ENCODE measurements around the gene CDON.

The CDON gene

DNA sequence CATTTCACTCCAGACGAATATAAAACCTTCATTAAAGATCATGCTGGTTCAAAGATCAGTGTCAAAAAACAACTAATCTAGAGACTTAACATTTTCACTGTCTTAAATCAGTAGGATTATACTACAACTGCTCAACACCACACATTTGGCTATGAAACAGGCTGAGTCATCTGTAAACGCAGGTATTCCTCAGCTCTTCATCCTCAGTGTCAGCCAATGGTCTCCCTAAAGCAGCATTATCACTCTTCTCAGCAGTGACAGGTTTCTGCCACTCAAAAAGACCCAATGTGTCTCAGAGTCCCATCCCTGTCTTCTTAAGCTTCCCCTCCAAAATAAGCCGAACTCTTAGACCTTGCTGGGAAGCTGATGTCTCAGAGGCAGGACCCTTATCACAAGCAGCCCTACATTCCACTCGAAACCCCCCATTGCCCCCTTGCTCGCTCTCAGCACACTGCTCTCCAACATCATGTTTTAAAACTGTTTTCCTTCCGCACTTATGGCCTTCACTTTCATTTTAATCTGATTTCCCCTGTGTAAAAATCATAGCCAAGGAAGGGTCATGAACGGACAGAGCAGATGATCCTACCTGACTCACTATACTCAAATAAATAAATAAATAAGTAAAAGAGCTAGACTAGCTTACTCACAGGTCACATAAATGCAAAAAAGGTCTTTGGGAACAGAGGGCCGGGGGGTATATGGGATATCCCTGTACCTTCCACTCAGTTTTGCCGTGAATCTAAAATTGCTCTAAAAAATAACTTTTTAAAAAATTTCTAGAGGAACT lies 23.0 kb downstream of the CDON start:
- TF ChIP-seq GABPA (IDR thresholded peaks at IDR 0.05; ENCODE audit: low read depth) (no peak), CTCF (IDR thresholded peaks at IDR 0.05; ENCODE audit: insufficient read depth, low read length) (no peak), POLR2AphosphoS5 (IDR thresholded peaks at IDR 0.05; ENCODE audit: low read depth) (no peak), SPI1 (IDR thresholded peaks at IDR 0.05; ENCODE audit: borderline replicate concordance, low read depth) (no peak)
- TF ChIP-seq, protein P1, sequence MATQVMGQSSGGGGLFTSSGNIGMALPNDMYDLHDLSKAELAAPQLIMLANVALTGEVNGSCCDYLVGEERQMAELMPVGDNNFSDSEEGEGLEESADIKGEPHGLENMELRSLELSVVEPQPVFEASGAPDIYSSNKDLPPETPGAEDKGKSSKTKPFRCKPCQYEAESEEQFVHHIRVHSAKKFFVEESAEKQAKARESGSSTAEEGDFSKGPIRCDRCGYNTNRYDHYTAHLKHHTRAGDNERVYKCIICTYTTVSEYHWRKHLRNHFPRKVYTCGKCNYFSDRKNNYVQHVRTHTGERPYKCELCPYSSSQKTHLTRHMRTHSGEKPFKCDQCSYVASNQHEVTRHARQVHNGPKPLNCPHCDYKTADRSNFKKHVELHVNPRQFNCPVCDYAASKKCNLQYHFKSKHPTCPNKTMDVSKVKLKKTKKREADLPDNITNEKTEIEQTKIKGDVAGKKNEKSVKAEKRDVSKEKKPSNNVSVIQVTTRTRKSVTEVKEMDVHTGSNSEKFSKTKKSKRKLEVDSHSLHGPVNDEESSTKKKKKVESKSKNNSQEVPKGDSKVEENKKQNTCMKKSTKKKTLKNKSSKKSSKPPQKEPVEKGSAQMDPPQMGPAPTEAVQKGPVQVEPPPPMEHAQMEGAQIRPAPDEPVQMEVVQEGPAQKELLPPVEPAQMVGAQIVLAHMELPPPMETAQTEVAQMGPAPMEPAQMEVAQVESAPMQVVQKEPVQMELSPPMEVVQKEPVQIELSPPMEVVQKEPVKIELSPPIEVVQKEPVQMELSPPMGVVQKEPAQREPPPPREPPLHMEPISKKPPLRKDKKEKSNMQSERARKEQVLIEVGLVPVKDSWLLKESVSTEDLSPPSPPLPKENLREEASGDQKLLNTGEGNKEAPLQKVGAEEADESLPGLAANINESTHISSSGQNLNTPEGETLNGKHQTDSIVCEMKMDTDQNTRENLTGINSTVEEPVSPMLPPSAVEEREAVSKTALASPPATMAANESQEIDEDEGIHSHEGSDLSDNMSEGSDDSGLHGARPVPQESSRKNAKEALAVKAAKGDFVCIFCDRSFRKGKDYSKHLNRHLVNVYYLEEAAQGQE (IDR thresholded peaks at IDR 0.05; ENCODE audit: insufficient replicate concordance, low read depth) = no peak
- DNase-seq (ENCODE audit: low read depth in 1 of 2, low spot score in 1 of 2) = no peak
- Histone ChIP-seq H3K27me3 (ENCODE audit: insufficient read depth, poor library complexity, severe bottlenecking) (peaks cover 5% of the 10 kb centered on the region), H3K4me3 (replicated peaks; ENCODE audit: insufficient read depth, low read length) (no peak overlapping the region), H3K27ac (replicated peaks) (no peak overlapping the region)

DNA sequence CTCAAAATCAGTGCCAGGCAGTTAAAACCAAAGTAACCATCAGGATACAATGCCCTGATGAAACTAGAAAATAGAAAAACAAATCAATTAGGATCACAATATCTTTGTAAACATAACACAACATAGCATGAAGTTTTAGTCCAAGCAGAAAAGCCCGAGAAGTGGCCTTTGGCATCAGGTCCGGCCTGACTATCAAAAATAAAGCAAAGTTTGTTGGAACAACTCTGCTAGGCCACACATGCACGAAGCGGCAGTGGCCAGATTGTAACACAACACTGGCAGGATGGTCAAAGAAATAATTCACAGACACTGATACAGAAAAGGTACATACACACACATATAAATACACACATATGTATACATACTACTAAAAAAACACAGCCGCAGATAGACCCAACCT lies 26.9 kb downstream of the CDON start:
- no peak overlapping the region for H3K27ac ChIP-seq (replicated peaks)
- DNase-seq (ENCODE audit: low read depth in 1 of 2, low spot score in 1 of 2) = no peak
- H3K27me3 ChIP-seq (ENCODE audit: insufficient read depth, poor library complexity, severe bottlenecking) = peaks cover 5% of the 10 kb centered on the region
- H3K4me3 ChIP-seq (replicated peaks; ENCODE audit: insufficient read depth, low read length) = no peak overlapping the region
- TF ChIP-seq CTCF (IDR thresholded peaks at IDR 0.05; ENCODE audit: insufficient read depth, low read length) = no peak
- TF ChIP-seq GABPA (IDR thresholded peaks at IDR 0.05; ENCODE audit: low read depth) = no peak

DNA sequence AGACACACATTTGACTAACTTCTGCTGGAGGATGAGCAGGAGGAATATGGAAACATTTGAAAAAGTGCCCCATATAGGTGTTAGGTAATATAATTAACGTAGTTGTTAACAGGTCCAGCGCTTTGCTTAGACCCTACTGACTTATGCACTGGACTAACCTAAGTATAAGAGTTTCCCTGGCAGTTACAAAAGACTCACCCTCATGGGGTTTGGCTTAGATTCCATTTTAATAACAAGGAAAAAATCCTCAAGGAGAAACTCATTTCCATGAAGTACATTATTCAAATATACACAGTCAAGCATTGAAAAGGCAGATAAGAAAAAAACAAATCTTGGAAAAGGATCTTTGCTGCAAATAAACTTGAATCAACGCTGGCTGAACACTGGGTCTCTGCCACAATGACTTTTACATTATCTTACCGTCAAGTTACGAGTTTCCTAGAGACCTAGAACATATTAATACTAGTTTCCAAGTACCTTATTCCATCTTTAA lies 27.7 kb downstream of the CDON start:
- TF ChIP-seq GABPA (IDR thresholded peaks at IDR 0.05; ENCODE audit: low read depth) = no peak
- TF ChIP-seq, protein P1 (IDR thresholded peaks at IDR 0.05; ENCODE audit: insufficient replicate concordance, low read depth) = no peak
- no peak for DNase-seq (ENCODE audit: low read depth in 1 of 2, low spot score in 1 of 2)
- Histone ChIP-seq H3K4me3 (replicated peaks; ENCODE audit: insufficient read depth, low read length) (no peak overlapping the region), H3K27ac (replicated peaks) (no peak overlapping the region), H3K27me3 (ENCODE audit: insufficient read depth, poor library complexity, severe bottlenecking) (peaks cover 8% of the 10 kb centered on the region)

DNA sequence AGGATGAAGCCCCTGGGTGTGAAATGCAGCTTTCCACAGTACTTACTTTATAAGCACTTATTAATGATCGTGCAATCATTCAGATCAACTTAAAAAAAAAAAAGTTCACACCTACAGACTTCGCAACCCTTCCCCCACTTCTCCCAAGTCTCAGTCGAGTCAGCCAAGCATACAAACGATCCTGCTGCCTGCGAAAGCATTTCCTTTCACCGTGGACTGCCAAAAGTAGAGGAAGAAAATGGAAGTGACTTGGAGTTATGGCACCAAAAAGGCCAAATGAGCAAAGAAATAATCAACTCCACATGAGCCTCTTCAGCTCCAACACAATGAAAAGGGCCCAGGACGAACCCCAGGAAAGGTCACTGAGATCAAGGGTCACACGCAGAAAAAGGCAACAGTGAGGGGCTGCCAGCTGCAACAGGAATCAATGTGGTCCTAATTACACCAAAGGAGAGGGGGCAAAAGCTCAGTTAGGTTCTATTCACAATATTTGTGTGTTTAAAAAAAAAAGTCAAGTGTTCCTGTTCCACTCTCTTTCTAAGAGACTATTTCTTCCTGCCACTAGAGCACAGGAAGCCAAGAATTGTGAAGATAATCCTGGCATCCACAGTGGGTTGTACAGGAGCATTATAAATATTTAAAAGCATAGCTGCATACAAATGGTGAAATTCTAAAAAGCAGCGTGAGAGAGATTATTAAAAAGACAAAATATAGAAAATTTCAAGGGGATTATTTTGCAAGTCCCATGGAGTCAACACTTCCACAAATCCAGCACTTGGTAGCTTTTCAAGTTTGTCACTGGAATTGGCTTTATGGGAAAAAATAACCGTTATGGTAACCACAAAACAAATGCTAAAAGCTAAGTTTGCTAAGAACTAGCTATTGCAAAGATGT lies 28.4 kb downstream of the CDON start:
- Histone ChIP-seq H3K27me3 (ENCODE audit: insufficient read depth, poor library complexity, severe bottlenecking) (peaks cover 10% of the 10 kb centered on the region), H3K4me3 (replicated peaks; ENCODE audit: insufficient read depth, low read length) (no peak overlapping the region), H3K27ac (replicated peaks) (no peak overlapping the region)
- DNase-seq (ENCODE audit: low read depth in 1 of 2, low spot score in 1 of 2) = no peak
- TF ChIP-seq SPI1 (IDR thresholded peaks at IDR 0.05; ENCODE audit: borderline replicate concordance, low read depth) (no peak), CTCF (IDR thresholded peaks at IDR 0.05; ENCODE audit: insufficient read depth, low read length) (no peak), POLR2AphosphoS5 (IDR thresholded peaks at IDR 0.05; ENCODE audit: low read depth) (no peak), GABPA (IDR thresholded peaks at IDR 0.05; ENCODE audit: low read depth) (no peak)
- TF ChIP-seq, protein P1 (IDR thresholded peaks at IDR 0.05; ENCODE audit: insufficient replicate concordance, low read depth) = no peak

All from HL-60 (cell line).